HEK293 (cell line): Measurements from ENCODE around the gene MTMR12.

Experiments
- ATF2 ChIP-seq: fragments of 450-650 bp; formaldehyde crosslinking; IDR thresholded peaks from 2 replicates; pipeline ENCODE4 v1.5.1; 2016; ENCODE audit warnings: missing biosample characterization, missing genetic modification characterization, low read depth
- CTCF ChIP-seq: fragments of 450-650 bp; formaldehyde crosslinking; IDR thresholded peaks from 2 replicates; pipeline ENCODE4 v1.5.1; 2016; ENCODE audit warnings: missing biosample characterization, missing genetic modification characterization
- ELK4 ChIP-seq: IDR thresholded peaks from 2 replicates; pipeline ENCODE4 v1.6.1; 2011; ENCODE audit warnings: mild to moderate bottlenecking, low read depth, low read length, borderline replicate concordance
- KLF1 ChIP-seq: fragments of 450-650 bp; formaldehyde crosslinking; IDR thresholded peaks from 2 replicates; pipeline ENCODE4 v1.5.1; 2016; ENCODE audit warnings: missing biosample characterization, missing genetic modification characterization
- SETDB1 ChIP-seq: IDR thresholded peaks from one replicate; pipeline ENCODE4 v1.6.1; 2017; ENCODE audit warnings: mild to moderate bottlenecking, low read length, moderate library complexity, mixed read lengths; ENCODE audit not compliant: insufficient read length
- ZNF174 ChIP-seq: fragments of 450-650 bp; formaldehyde crosslinking; IDR thresholded peaks from 2 replicates; pipeline ENCODE4 v1.5.0; 2017; ENCODE audit warnings: missing biosample characterization, mild to moderate bottlenecking, missing genetic modification characterization
- ZNF2 ChIP-seq: fragments of 450-650 bp; formaldehyde crosslinking; IDR thresholded peaks from 2 replicates; pipeline ENCODE4 v1.5.1; 2016; ENCODE audit warnings: missing biosample characterization, missing genetic modification characterization
- ZNF211 ChIP-seq: fragments of 450-650 bp; formaldehyde crosslinking; IDR thresholded peaks from 2 replicates; pipeline ENCODE4 v1.5.1; 2016; ENCODE audit warnings: low read depth, missing biosample characterization, missing genetic modification characterization
- ZNF311 ChIP-seq: fragments of 450-650 bp; formaldehyde crosslinking; IDR thresholded peaks from 2 replicates; pipeline ENCODE4 v1.5.1; 2017; ENCODE audit warnings: missing biosample characterization, missing genetic modification characterization, borderline replicate concordance
- ZNF510 ChIP-seq: fragments of 450-650 bp; formaldehyde crosslinking; IDR thresholded peaks from 2 replicates; pipeline ENCODE4 v1.5.1; 2018; ENCODE audit warnings: mild to moderate bottlenecking, missing genetic modification characterization, missing biosample characterization; ENCODE audit not compliant: insufficient replicate concordance
- ZNF843 ChIP-seq: fragments of 450-650 bp; formaldehyde crosslinking; IDR thresholded peaks from 2 replicates; pipeline ENCODE4 v1.5.1; 2016; ENCODE audit warnings: missing biosample characterization, missing genetic modification characterization
- ZXDB ChIP-seq: fragments of 450-650 bp; formaldehyde crosslinking; IDR thresholded peaks from 2 replicates; pipeline ENCODE4 v1.5.1; 2016; ENCODE audit warnings: missing biosample characterization, missing genetic modification characterization
- TF ChIP-seq, protein P1 (sequence below): fragments of 450-650 bp; formaldehyde crosslinking; IDR thresholded peaks from 2 replicates; pipeline ENCODE4 v1.5.1; 2016; ENCODE audit warnings: missing biosample characterization, missing genetic modification characterization
- TF ChIP-seq, protein P2 (sequence below): fragments of 450-650 bp; formaldehyde crosslinking; IDR thresholded peaks from 2 replicates; pipeline ENCODE4 v1.5.1; 2017; ENCODE audit warnings: missing biosample characterization, missing genetic modification characterization

- TF ChIP-seq ZNF510 (tag by site-specific recombination) (no peak), CTCF (tag by site-specific recombination) (no peak), ZNF2 (no peak), ZNF311 (tag by site-specific recombination) (no peak), SETDB1 (no peak), ZNF174 (no peak), ZXDB (no peak), ATF2 (tag by site-specific recombination) (no peak), ZNF211 (tag by site-specific recombination) (no peak), ELK4 (no peak), ZNF843 (tag by site-specific recombination) (no peak), KLF1 (tag by site-specific recombination) (no peak)
- TF ChIP-seq, protein P1, sequence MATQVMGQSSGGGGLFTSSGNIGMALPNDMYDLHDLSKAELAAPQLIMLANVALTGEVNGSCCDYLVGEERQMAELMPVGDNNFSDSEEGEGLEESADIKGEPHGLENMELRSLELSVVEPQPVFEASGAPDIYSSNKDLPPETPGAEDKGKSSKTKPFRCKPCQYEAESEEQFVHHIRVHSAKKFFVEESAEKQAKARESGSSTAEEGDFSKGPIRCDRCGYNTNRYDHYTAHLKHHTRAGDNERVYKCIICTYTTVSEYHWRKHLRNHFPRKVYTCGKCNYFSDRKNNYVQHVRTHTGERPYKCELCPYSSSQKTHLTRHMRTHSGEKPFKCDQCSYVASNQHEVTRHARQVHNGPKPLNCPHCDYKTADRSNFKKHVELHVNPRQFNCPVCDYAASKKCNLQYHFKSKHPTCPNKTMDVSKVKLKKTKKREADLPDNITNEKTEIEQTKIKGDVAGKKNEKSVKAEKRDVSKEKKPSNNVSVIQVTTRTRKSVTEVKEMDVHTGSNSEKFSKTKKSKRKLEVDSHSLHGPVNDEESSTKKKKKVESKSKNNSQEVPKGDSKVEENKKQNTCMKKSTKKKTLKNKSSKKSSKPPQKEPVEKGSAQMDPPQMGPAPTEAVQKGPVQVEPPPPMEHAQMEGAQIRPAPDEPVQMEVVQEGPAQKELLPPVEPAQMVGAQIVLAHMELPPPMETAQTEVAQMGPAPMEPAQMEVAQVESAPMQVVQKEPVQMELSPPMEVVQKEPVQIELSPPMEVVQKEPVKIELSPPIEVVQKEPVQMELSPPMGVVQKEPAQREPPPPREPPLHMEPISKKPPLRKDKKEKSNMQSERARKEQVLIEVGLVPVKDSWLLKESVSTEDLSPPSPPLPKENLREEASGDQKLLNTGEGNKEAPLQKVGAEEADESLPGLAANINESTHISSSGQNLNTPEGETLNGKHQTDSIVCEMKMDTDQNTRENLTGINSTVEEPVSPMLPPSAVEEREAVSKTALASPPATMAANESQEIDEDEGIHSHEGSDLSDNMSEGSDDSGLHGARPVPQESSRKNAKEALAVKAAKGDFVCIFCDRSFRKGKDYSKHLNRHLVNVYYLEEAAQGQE (tag by site-specific recombination): no peak
- TF ChIP-seq, protein P2, sequence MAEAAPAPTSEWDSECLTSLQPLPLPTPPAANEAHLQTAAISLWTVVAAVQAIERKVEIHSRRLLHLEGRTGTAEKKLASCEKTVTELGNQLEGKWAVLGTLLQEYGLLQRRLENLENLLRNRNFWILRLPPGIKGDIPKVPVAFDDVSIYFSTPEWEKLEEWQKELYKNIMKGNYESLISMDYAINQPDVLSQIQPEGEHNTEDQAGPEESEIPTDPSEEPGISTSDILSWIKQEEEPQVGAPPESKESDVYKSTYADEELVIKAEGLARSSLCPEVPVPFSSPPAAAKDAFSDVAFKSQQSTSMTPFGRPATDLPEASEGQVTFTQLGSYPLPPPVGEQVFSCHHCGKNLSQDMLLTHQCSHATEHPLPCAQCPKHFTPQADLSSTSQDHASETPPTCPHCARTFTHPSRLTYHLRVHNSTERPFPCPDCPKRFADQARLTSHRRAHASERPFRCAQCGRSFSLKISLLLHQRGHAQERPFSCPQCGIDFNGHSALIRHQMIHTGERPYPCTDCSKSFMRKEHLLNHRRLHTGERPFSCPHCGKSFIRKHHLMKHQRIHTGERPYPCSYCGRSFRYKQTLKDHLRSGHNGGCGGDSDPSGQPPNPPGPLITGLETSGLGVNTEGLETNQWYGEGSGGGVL (tag by site-specific recombination): no peak
Observed at GRCh38 chr5:32254881-32255539, 57.7 kb downstream of the MTMR12 start.
